Measurements from ENCODE around the gene PRRX2.

DNA sequence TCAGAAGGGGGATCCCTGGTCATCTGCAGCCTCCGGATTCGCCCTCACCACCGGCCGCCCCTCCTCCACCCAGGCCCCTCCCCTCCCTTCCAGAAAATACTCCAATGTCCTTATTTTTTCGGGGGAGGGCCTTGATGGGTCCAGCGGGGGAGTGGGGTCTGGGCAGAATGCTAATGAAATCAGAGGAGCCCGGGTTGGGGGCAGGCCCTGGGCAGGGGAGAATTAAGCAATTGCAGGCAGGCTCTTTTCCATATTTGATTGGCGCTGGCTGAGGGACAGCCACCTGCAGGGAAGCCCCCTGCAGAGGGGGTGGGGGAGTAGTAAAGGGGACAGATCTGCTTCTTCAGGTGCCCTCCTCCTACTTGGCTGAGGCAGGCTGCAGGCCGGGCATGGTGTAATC is 21.3 kb downstream of the PRRX2 start:
- TF ChIP-seq, protein P1, sequence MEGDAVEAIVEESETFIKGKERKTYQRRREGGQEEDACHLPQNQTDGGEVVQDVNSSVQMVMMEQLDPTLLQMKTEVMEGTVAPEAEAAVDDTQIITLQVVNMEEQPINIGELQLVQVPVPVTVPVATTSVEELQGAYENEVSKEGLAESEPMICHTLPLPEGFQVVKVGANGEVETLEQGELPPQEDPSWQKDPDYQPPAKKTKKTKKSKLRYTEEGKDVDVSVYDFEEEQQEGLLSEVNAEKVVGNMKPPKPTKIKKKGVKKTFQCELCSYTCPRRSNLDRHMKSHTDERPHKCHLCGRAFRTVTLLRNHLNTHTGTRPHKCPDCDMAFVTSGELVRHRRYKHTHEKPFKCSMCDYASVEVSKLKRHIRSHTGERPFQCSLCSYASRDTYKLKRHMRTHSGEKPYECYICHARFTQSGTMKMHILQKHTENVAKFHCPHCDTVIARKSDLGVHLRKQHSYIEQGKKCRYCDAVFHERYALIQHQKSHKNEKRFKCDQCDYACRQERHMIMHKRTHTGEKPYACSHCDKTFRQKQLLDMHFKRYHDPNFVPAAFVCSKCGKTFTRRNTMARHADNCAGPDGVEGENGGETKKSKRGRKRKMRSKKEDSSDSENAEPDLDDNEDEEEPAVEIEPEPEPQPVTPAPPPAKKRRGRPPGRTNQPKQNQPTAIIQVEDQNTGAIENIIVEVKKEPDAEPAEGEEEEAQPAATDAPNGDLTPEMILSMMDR (IDR thresholded peaks at IDR 0.05; ENCODE audit: low read length): no peak
- TF ChIP-seq EZH2 (IDR thresholded peaks at IDR 0.05; ENCODE audit: borderline replicate concordance, low read length): no peak

Data from OCI-LY1 (cell line).